Upper lobe of right lung (tissue), 1 donor: ENCODE results near the gene DMBX1. TPM values are rescaled to one million over a fixed set of nuclear protein-coding genes. Genes with fewer than 3 reads are reported as not detected.

ENCODE experiments used
- ATAC-seq: fragments of 200-7000 bp; cut with Tn5 transposase; one replicate; pipeline ENCODE4 v1.9.1; 2020; ENCODE audit warnings: mild to moderate bottlenecking, moderate library complexity
- DNase-seq: peaks from one replicate; pipeline ENCODE4 v3.0.0-alpha.2; 2020
- H3K27ac ChIP-seq: fragments of 200-600 bp; one replicate; pipeline ENCODE4 v1.8.0; 2022
- H3K27me3 ChIP-seq: fragments of 200-600 bp; one replicate; pipeline ENCODE4 v1.8.0; 2022; ENCODE audit warnings: mild to moderate bottlenecking
- H3K36me3 ChIP-seq: fragments of 200-600 bp; one replicate; pipeline ENCODE4 v1.8.0; 2022
- H3K4me1 ChIP-seq: fragments of 200-600 bp; one replicate; pipeline ENCODE4 v1.8.0; 2022
- H3K4me3 ChIP-seq: fragments of 200-600 bp; one replicate; pipeline ENCODE4 v1.8.0; 2022; ENCODE audit warnings: mild to moderate bottlenecking
- H3K9me3 ChIP-seq: fragments of 200-600 bp; one replicate; pipeline ENCODE4 v1.8.0; 2022
- intact Hi-C: fragments of 100-400 bp; cut with DNase I; formaldehyde crosslinking; loops from one replicate; pipeline ENCODE4 v1.11.0; 2022
- total RNA-seq: library from RNA; stranded (reverse); fragmentation: NEBNext Ultra II Directional; extraction: Animal tissue kit (Norgen Biotek cat#: 25700); gene quantifications from one replicate; pipeline ENCODE4 v1.2.1, GENCODE V29; 2021
- TF ChIP-seq, protein P1 (sequence below): fragments of 200-600 bp; IDR thresholded peaks from one replicate; pipeline ENCODE4 v1.8.0; 2022; ENCODE audit warnings: antibody characterized with exemption
- donor health status: DM: no; HTN: yes; CAD: no; lungs with severe emphysema.

DMBX1 gene
- total RNA-seq, 1 donor from 2014 or later, result not detected

DNA sequence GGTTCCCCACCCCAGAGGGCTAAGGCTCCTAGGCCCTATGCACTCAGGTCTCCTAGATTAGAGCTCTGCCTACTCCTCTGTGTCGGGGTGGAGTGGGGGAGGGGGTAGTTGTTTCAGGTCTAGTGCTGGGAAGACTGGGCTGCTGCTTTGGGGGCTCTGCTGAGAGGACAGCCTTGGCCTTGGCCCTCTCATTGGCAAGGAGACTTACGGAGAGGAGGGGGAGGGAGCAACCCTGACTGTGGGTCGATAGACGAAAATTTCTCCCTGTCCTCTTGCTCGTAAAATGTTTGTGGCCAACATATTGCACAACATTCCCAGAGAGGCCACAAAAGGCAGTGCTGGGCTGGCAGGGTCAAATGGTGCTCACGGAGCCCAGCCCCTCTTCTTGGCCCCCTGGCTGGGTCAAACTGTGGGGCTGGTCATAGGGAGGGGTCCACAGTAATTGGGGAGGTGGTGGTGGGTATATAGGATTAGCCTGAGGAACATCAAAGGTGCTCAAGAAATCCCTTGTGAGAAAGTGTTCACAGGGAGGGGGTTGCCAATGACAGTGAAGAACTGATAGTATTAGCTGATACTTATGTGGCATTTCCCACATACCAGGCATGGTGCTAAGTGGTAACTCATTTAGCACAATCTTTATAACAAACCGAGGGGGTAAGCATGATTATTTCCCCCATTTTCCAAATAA is 8.5 kb upstream of the DMBX1 start:
- Histone ChIP-seq H3K27me3 (peaks cover 23% of the 10 kb centered on the region), H3K4me1 (no peaks in the 10 kb centered on the region), H3K9me3 (no peaks in the 10 kb centered on the region), H3K27ac (no peak overlapping the region), H3K4me3 (no peak overlapping the region), H3K36me3 (no peaks in the 10 kb centered on the region)
- no peak for DNase-seq
- intact Hi-C loops, result no loop called here
- TF ChIP-seq, protein P1, sequence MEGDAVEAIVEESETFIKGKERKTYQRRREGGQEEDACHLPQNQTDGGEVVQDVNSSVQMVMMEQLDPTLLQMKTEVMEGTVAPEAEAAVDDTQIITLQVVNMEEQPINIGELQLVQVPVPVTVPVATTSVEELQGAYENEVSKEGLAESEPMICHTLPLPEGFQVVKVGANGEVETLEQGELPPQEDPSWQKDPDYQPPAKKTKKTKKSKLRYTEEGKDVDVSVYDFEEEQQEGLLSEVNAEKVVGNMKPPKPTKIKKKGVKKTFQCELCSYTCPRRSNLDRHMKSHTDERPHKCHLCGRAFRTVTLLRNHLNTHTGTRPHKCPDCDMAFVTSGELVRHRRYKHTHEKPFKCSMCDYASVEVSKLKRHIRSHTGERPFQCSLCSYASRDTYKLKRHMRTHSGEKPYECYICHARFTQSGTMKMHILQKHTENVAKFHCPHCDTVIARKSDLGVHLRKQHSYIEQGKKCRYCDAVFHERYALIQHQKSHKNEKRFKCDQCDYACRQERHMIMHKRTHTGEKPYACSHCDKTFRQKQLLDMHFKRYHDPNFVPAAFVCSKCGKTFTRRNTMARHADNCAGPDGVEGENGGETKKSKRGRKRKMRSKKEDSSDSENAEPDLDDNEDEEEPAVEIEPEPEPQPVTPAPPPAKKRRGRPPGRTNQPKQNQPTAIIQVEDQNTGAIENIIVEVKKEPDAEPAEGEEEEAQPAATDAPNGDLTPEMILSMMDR, result no peak
- ATAC-seq, result no peak

DNA sequence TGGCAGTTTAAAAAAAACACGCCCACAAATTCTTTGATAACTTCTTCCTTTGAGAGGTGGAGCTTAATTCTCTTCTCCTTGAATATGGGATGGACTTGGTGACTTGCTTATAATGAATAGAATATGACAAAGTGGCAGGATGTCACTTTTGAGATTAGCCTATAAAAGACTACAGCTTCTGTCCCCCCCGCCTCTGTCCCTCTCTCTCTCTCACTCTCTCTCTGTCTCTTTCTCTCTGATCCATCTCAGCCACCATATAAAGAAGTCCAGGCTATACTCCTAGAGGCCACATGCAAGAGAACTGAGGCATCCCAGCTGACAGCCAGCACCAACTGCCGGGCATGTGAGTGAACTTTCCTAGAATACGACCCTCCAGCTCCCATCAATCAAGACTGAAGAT is 7.7 kb upstream of the DMBX1 start:
- intact Hi-C loops, result no loop called here
- TF ChIP-seq, protein P1, result no peak
- Histone ChIP-seq H3K9me3 (no peaks in the 10 kb centered on the region), H3K27ac (no peak overlapping the region), H3K27me3 (peaks cover 31% of the 10 kb centered on the region), H3K4me3 (no peak overlapping the region), H3K4me1 (no peaks in the 10 kb centered on the region), H3K36me3 (no peaks in the 10 kb centered on the region)
- DNase-seq (no peak), ATAC-seq (no peak)

DNA sequence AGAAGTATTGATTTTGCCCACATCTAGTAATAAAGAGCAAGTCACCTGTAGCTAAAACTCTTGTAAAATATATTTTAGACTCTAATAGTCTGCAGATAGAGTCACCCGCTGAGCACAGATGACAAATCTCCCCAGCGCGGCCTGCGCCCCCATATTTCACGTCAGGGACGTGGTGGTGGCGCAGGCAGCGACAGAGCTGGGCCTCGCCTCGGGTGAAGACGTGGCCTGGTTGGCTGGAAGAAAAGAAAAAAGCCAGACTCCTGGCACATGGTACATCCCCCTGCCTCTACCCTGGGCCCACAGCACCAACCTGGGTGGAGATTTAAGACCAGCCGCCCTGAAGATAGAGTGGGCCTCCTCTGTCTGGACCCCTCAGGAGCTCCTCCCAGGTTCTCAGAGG is 6.0 kb upstream of the DMBX1 start:
- Histone ChIP-seq H3K27me3 (peaks cover 47% of the 10 kb centered on the region), H3K4me1 (no peaks in the 10 kb centered on the region), H3K9me3 (no peaks in the 10 kb centered on the region), H3K4me3 (no peak overlapping the region), H3K27ac (no peak overlapping the region), H3K36me3 (no peaks in the 10 kb centered on the region)
- no peak for DNase-seq
- intact Hi-C loops, result no loop called here
- TF ChIP-seq, protein P1, result no peak
- ATAC-seq, result no peak

DNA sequence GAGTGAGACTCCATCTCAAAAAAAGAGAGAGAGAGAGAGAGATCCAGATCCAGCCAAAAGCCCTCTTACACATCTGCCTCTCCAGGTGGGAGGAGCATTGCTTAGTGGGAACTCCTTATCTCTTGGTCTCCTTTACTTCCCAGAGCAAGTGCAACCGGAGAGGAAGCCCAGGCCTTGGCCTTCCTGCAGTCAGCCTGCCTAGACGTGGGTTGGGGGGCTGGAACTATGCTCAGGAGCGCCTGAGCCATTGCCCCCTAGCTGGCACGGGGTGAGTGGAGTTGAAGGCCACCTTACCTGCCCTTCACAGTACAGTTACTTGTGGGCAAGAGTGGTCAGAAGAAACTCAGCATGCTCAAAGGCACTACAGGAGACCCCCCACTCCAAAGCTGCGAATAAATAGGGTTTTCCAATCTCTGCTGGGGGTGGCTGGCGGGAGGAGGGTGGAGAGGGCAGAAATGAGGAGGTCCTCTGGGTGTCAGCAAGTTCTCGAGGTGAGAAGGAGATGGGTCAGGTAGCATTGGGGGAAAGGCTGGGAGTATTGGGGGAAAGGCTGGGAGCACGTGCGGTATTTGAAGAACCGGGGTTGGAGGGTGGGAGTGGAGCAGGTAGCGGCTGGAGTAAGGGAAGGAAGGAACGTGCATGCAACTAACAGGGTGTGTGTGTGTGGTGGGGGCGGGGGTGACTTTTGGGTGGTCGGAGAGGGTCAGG is 4.7 kb upstream of the DMBX1 start:
- TF ChIP-seq, protein P1, result no peak
- DNase-seq (no peak), ATAC-seq (no peak)
- Histone ChIP-seq H3K27ac (no peak overlapping the region), H3K36me3 (no peaks in the 10 kb centered on the region), H3K4me1 (peaks cover 10% of the 10 kb centered on the region), H3K4me3 (no peak overlapping the region), H3K9me3 (no peaks in the 10 kb centered on the region), H3K27me3 (peaks cover 60% of the 10 kb centered on the region)
- intact Hi-C loops, result no loop called here

DNA sequence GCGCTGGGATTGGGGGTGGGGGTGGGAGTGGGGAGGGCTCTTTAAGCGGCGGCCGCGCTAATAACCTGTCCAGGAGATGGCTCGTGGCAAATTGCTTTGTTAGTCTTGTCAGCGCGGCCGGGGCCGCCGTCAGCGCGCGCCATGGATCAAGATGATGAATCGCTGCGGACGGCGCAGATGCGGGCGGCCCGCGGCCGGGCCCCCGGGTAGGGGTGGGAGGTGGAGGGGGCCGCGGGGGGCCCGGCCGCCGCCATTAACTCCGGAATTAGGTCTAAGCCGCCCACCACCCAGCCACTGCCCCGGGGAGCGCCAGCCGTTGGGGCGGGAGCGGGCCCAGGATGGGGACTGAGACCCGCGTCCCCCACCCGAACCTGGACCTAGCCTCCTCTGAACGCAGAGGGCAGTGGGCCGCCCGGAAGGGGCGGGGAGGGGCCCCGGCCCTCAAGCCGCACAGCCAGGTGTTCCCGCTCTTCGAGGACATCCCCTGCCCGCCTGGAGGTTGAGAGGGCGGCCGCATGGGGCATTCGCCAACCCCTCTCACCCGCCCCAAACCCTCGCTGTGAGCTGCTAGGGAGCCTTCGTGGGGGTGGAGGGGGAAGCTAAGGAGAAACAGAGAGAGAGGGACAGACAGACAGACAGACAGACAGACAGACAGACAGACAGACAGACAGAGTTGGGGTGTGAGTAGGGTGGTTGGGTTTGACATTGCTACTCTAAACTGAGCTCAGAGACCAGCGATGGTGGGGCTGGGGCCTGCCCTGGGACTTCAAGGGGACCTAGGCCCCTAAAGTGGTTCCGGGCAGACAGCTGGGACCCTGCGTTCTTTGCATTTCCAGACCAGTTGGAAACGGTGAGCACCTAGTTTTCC is 3.8 kb upstream of the DMBX1 start:
- no peak overlapping the region for H3K27ac ChIP-seq
- intact Hi-C loops, result no loop called here
- no peaks in the 10 kb centered on the region for H3K9me3 ChIP-seq
- no peak for DNase-seq
- no peak for ATAC-seq
- peaks cover 19% of the 10 kb centered on the region for H3K4me1 ChIP-seq
- TF ChIP-seq, protein P1, result no peak
- H3K27me3 ChIP-seq, result peaks cover 69% of the 10 kb centered on the region
- H3K4me3 ChIP-seq, result no peak overlapping the region
- H3K36me3 ChIP-seq, result no peaks in the 10 kb centered on the region
